Measurements from ENCODE around the gene LYSMD1. TPM values are rescaled to one million over a fixed set of nuclear protein-coding genes. Genes with fewer than 3 reads are reported as not detected.

LYSMD1 gene
- total and polyA plus RNA-seq, 2 of the 4 experiments (the other 2 are of a cell fraction), result 5.9 to 10.4 TPM

GRCh38 chr1:151133018-151133806, 32.5 kb downstream of the LYSMD1 start:
- Histone ChIP-seq H3K9ac (ENCODE audit: low read depth, low read length) (no peak overlapping the region), H3K79me1 (ENCODE audit: low read depth in 1 of 2, low read length in 2 of 2) (no peaks in the 10 kb centered on the region), H3K27ac (ENCODE audit: insufficient read depth, low read length) (no peak overlapping the region), H3K14ac (replicated peaks; ENCODE audit: low read depth, low read length) (no peak overlapping the region), H2BK20ac (ENCODE audit: low read depth, low read length) (no peak overlapping the region), H3K4ac (ENCODE audit: low read depth, low read length) (no peak overlapping the region), H3K23ac (ENCODE audit: low read depth, low read length) (no peak overlapping the region), H3K27me3 (ENCODE audit: control insufficient read depth, insufficient read depth, low read length) (peaks cover 9% of the 10 kb centered on the region), H2AK5ac (ENCODE audit: low read depth, low read length) (no peak overlapping the region), H2AFZ (replicated peaks; ENCODE audit: low read length, poor library complexity) (no peak overlapping the region), H3K9me3 (ENCODE audit: control insufficient read depth, insufficient read depth, low read length) (no peaks in the 10 kb centered on the region), H2AK9ac (replicated peaks; ENCODE audit: low read depth, low read length, poor library complexity) (no peak overlapping the region), H3K18ac (ENCODE audit: low read depth, low read length) (no peak overlapping the region), H3K36me3 (ENCODE audit: control insufficient read depth, insufficient read depth, low read length) (peaks cover 7% of the 10 kb centered on the region; the same call in 1 of the 2 replicates), H2BK5ac (ENCODE audit: low read depth, low read length, poor library complexity, severe bottlenecking) (no peak overlapping the region), H3K4me3 (ENCODE audit: insufficient read depth, low read depth, low read length) (no peak overlapping the region), H3K56ac (ENCODE audit: extremely low read depth, insufficient read depth, low read length) (no peak overlapping the region), H4K5ac (ENCODE audit: low read depth, low read length) (no peak overlapping the region), H3K4me1 (ENCODE audit: control insufficient read depth, insufficient read depth, low read length) (no peaks in the 10 kb centered on the region), H2BK15ac (ENCODE audit: low read depth, low read length) (no peak overlapping the region), H4K20me1 (ENCODE audit: insufficient read depth, low read length) (no peaks in the 10 kb centered on the region), H4K8ac (ENCODE audit: low read depth in 2 of 2, low read length in 2 of 2) (no peak overlapping the region), H3K9me1 (ENCODE audit: insufficient read depth, low read length) (no peaks in the 10 kb centered on the region), H4K91ac (ENCODE audit: insufficient read depth, low read depth, low read length) (no peak overlapping the region), H2BK120ac (ENCODE audit: low read depth, low read length) (no peak overlapping the region), H3K4me2 (ENCODE audit: low read depth, low read length) (no peak overlapping the region)
- WGBS, 2 experiments (ENCODE audit: extremely low coverage in 2 of 2, insufficient read length in 1 of 2), result 74% methylated on average over 15 of the region's 65 CpGs; no CpG with 5 or more reads in 1 of the 2 experiments
- ATAC-seq (ENCODE audit: low read depth), result no peak
- CTCF ChIA-PET, result no interaction called here
- in situ Hi-C loops (cut with MboI; ENCODE audit: low sequenced_read_pairs), result no loop called here
- peak; percentile 28 for DNase-seq
- intact Hi-C loops (cut with micrococcal nuclease), result no loop called here
- no peak for TF ChIP-seq RFX5 (IDR thresholded peaks at IDR 0.05; ENCODE audit: low read depth, low read length)
- POLR2A ChIA-PET (ENCODE audit: unreplicated experiment), result no interaction called here
- dilution Hi-C loops (cut with HindIII; ENCODE audit: low sequenced_read_pairs, unreplicated experiment), result no loop called here
- no TSS peak for BruUV-seq (replicated peaks)

All from IMR-90 (cell line).